Measurements from ENCODE around the gene COA3.

Gene COA3

DNA sequence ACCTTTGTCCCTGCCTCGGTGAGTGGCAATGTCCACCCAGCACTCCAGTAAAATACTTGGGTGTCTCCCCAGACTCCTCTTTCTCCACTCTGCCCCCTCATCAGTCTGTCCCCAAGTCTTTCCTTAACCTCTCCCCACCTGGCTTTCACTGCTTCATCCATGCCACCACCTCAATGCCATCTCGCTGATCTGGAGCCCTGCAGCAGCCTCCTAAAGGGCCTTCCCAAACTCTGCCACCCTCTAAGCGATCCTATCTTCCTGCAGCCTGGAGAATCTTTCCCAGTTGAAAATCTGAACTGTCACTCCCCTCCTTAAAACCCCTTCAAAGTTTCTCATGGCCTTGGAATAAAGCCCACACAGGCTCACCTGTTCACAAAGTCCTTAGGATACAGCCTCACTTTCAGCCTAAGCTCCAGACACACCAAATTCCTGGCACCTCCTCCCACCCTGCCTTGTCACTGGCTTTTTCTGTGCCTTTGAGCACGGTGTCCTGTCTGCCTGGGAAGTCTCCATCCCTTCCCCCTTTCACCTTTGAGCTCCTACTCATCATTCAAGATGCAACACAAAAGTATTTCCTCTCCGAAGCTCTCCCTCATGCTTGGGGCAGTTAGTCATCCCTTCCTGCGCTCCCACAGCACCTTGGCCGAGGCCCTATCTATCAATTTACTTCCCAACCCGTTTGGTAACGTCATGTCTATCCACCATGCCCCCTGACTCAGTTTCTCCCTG lies 15.3 kb downstream of the COA3 start:
- peak overlapping the region; percentile 64 for H3K4me3 ChIP-seq (ENCODE audit: control insufficient read depth, low read depth, low read length)
- peak; percentile 75 for DNase-seq (ENCODE audit: low read depth)
- no peak for TF ChIP-seq CTCF (conservative IDR thresholded peaks at IDR 0.05; ENCODE audit: control insufficient read depth, insufficient read depth, low read depth, low read length)

- no peak for TF ChIP-seq CTCF (conservative IDR thresholded peaks at IDR 0.05; ENCODE audit: control insufficient read depth, insufficient read depth, low read depth, low read length)
- peak overlapping the region; percentile 64 for H3K4me3 ChIP-seq (ENCODE audit: control insufficient read depth, low read depth, low read length)
- no peak for DNase-seq (ENCODE audit: low read depth)
Observed at GRCh38 chr17:42782166-42783061, 16.1 kb downstream of the COA3 start.

DNA sequence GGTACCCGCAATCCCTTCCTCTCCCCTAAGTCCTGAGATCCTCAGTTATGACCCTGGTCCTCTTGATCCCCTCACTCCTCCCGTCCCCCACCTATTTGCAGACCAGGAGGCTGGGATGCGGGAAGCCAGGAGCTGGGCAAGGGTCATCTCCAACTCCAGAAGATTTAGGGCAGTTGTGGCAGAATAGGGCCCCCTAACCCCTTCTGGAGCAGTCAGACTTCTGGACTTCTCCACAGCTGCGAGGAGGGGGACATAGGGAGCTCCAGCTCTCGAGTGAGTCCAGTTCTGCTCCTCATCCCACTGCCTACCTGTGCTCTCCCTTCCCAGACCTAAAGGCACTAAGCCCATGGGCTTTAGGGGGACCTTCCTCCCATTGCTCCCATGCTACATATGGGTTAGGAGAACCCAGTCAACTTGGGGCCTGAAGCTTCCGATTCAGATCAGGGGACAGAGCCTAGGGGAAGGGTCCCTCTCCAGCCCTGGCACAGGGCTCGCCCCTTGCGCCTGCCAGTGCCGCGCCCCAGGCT lies 16.8 kb downstream of the COA3 start:
- DNase-seq (ENCODE audit: low read depth) = no peak
- H3K4me3 ChIP-seq (ENCODE audit: control insufficient read depth, low read depth, low read length) = peak overlapping the region; percentile 64
- no peak for TF ChIP-seq CTCF (conservative IDR thresholded peaks at IDR 0.05; ENCODE audit: control insufficient read depth, insufficient read depth, low read depth, low read length)

DNA sequence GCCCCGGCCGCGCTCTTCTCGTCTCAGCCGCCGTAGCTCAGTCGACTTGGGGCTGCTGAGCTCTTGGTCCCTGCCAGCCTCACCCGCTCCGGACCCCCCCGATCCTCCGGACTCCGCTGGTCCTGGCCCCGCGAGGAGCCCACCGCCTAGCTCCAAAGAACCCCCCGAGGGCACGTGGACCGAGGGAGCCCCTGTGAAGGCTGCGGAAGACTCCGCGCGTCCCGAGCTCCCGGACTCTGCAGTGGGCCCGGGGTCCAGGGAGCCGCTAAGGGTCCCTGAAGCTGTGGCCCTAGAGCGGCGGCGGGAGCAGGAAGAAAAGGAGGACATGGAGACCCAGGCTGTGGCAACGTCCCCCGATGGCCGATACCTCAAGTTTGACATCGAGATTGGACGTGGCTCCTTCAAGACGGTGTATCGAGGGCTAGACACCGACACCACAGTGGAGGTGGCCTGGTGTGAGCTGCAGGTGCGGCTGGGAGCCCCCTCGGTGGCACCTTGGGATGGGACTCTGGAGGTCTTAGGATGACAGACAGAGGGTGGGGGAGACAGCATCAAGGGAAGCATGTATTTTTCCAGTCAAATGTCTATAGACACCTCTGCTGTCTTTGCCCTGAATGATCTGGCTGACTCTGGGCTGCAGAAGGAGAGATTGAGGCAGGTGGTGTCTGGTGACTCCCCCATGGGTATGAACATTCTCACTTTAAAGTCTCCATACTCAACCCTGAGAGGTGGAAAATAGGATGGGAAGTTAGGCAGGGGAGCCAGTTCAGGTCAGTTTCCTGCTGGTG lies 17.5 kb downstream of the COA3 start:
- H3K4me3 ChIP-seq (ENCODE audit: control insufficient read depth, low read depth, low read length) = peak overlapping the region; percentile 64
- DNase-seq (ENCODE audit: low read depth) = no peak
- no peak for TF ChIP-seq CTCF (conservative IDR thresholded peaks at IDR 0.05; ENCODE audit: control insufficient read depth, insufficient read depth, low read depth, low read length)

- no peak for TF ChIP-seq CTCF (conservative IDR thresholded peaks at IDR 0.05; ENCODE audit: control insufficient read depth, insufficient read depth, low read depth, low read length)
- peak within 1 kb of the TSS; percentile 64 for H3K4me3 ChIP-seq (ENCODE audit: control insufficient read depth, low read depth, low read length)
- DNase-seq (ENCODE audit: low read depth) = peak; percentile 46
Observed at GRCh38 chr17:42779936-42780850, 18.3 kb downstream of the COA3 start, which contains the start of gene WNK4. Gene WNK4, plus strand, starts transcription at chr17:42780610. Its CDS starts 89 bp downstream, at chr17:42780699.
